Ishikawa (cell line): ENCODE measurements around the gene PRPF6.

ENCODE experiments used
- EGR1 ChIP-seq: IDR thresholded peaks from 2 replicates; pipeline ENCODE4 v1.6.1; 2012
- REST ChIP-seq: IDR thresholded peaks from 2 replicates; pipeline ENCODE4 v1.6.1; 2012; ENCODE audit warnings: low read depth, mild to moderate bottlenecking
- TAF1 ChIP-seq: IDR thresholded peaks from 2 replicates; pipeline ENCODE4 v1.6.1; 2012; ENCODE audit warnings: low read depth, mild to moderate bottlenecking

- TF ChIP-seq EGR1: peak; percentile 43; the same call in 1 of the 2 replicates
- TF ChIP-seq REST: no peak
- no peak for TF ChIP-seq TAF1
These were observed 68.3 kb downstream of the PRPF6 start, which contains the start of gene SOX18 for GRCh38 chr20:64049060-64049877.
